Psoas muscle (tissue), 8 donors: ENCODE data around the gene TAF7. TPM values are rescaled to one million over a fixed set of nuclear protein-coding genes. Genes with fewer than 3 reads are reported as not detected.
A peak's percentile ranks its signal among the peaks of the same experiment; 100 is the strongest.

Experiments used
- ATAC-seq, 4 donors: fragments of 200-7000 bp; cut with Tn5 transposase; one replicate each; pipeline ENCODE4 v1.9.1; 2020; ENCODE audit warnings: moderate library complexity in 3 of 4, mild to moderate bottlenecking in 2 of 4
- DNase-seq, 2 donors: peaks; one replicate each; pipeline ENCODE4 v3.0.0-alpha.2; 2020
- H3K27ac ChIP-seq: fragments of 200-600 bp; one replicate; pipeline ENCODE4 v1.8.0; 2022
- H3K27me3 ChIP-seq, 3 donors: fragments of 200-600 bp in 1 of 3; one replicate each; pipeline versions ENCODE4 v1.6.1 to v1.8.0; 2013 to 2022; ENCODE audit warnings: low read length in 2 of 3, mild to moderate bottlenecking in 2 of 3, moderate library complexity in 1 of 3; ENCODE audit not compliant: insufficient read depth in 3 of 3
- H3K36me3 ChIP-seq, 2 donors: fragments of 200-600 bp in 1 of 2; one replicate each; pipeline versions ENCODE4 v1.6.1 to v1.8.0; 2013 to 2022; ENCODE audit warnings: low read depth in 1 of 2, mild to moderate bottlenecking in 1 of 2, moderate library complexity in 1 of 2; ENCODE audit not compliant: insufficient read depth in 1 of 2
- H3K4me1 ChIP-seq: fragments of 200-600 bp; one replicate; pipeline ENCODE4 v1.8.0; 2022
- H3K4me3 ChIP-seq: fragments of 200-600 bp; one replicate; pipeline ENCODE4 v1.8.0; 2022; ENCODE audit warnings: mild to moderate bottlenecking
- H3K9me3 ChIP-seq: fragments of 200-600 bp; one replicate; pipeline ENCODE4 v1.8.0; 2022
- CTCF ChIP-seq: fragments of 200-600 bp; IDR thresholded peaks from one replicate; pipeline ENCODE4 v1.8.0; 2022; ENCODE audit warnings: antibody characterized with exemption
- WGBS, 3 donors: extraction: QIAGEN DNeasy Blood & Tissue Kit; methylation state at CpG; one replicate each; pipeline versions ENCODE4 v1.1.6 to v1.1.7; 2013; 5-methylcytosine and 5-hydroxymethylcytosine counted together
- intact Hi-C, 2 donors: fragments of 100-400 bp; cut with DNase I; formaldehyde crosslinking; loops; one replicate each; pipeline versions ENCODE4 v1.11.0 to v1.14.2; 2022
- polyA plus RNA-seq, 3 donors: library from polyadenylated mRNA; stranded (reverse); fragments of 200-250 nt; gene quantifications; one replicate each; pipeline ENCODE4 v1.2.3, GENCODE V29; 2013
- total RNA-seq, 4 donors: library from RNA; stranded (reverse); fragmentation: NEBNext Ultra II Directional in 2 of 4; extraction: Animal tissue kit (Norgen Biotek cat#: 25700) in 2 of 4; gene quantifications; one replicate each; pipeline versions ENCODE4 v1.2.1 to v1.2.4, GENCODE V29; 2021 to 2023
- donor health status: healthy with polysubstance abuse.
- donor health status: DM: no; HTN: no; CAD: no; lungs with moderate emphysema.
- donor health status: Bipolar disorder and iron deficiency.
- donor health status: healthy.
- donor health status: DM: yes; HTN: yes; CAD: no.
- donor health status: DM: no; HTN: no; CAD: no.
- donor health status: DM: no; HTN: no; CAD: no.
- donor health status: DM: yes; HTN: yes; CAD: no.

Gene TAF7
- total and polyA plus RNA-seq, 7 donors: 92.9 to 249 (median 135) TPM

GRCh38 chr5:141356133-141356532 lies 35.5 kb upstream of the TAF7 start:
- intact Hi-C loops: no loop called here
- ATAC-seq: no peak
- Histone ChIP-seq H3K36me3 (no peaks in the 10 kb centered on the region), H3K9me3 (peaks cover 20% of the 10 kb centered on the region), H3K4me3 (peak overlapping the region; percentile 59), H3K27me3 (peaks cover 0 to 59% (median 13%) of the 10 kb centered on the region in 3 donors), H3K4me1 (no peaks in the 10 kb centered on the region), H3K27ac (no peak overlapping the region)
- WGBS, 3 donors: 68 to 77% (median 74%) methylated on average over 5 of the region's 5 CpGs
- no peak for TF ChIP-seq CTCF
- DNase-seq: no peak

GRCh38 chr5:141355641-141356040 lies 35.1 kb upstream of the TAF7 start:
- Histone ChIP-seq H3K27me3 (peaks cover 0 to 59% (median 11%) of the 10 kb centered on the region in 3 donors), H3K4me3 (peak overlapping the region; percentile 59), H3K27ac (no peak overlapping the region), H3K9me3 (peaks cover 16% of the 10 kb centered on the region), H3K36me3 (no peaks in the 10 kb centered on the region), H3K4me1 (no peaks in the 10 kb centered on the region)
- DNase-seq: no peak
- ATAC-seq: peak in 1 of 4 donors; percentile 36
- no peak for TF ChIP-seq CTCF
- intact Hi-C loops: no loop called here
- WGBS, 3 donors: 49 to 55% (median 52%) methylated on average over 24 of the region's 24 CpGs

- Histone ChIP-seq H3K4me1 (no peaks in the 10 kb centered on the region), H3K9me3 (peaks cover 14% of the 10 kb centered on the region), H3K36me3 (no peaks in the 10 kb centered on the region), H3K27ac (no peak within 1 kb of the TSS), H3K27me3 (peaks cover 0 to 57% (median 9%) of the 10 kb centered on the region in 3 donors), H3K4me3 (peak within 1 kb of the TSS; percentile 59)
- intact Hi-C loops: no loop called here
- 19% methylated on average over 29 of the region's 29 CpGs for WGBS, 3 donors
- ATAC-seq: peak in 3 of 4 donors; percentile 23 to 68 (median 55)
- DNase-seq: peak in 1 of 2 donors; percentile 44
- TF ChIP-seq CTCF: peak; percentile 43
These were observed 34.4 kb upstream of the TAF7 start, which contains the start of gene PCDHGA4 for GRCh38 chr5:141354900-141355469. TSS of gene PCDHGA4 (plus strand) at chr5:141355021. CDS start at chr5:141355108, 87 bp downstream.

GRCh38 chr5:141351591-141351990 lies 31.0 kb upstream of the TAF7 start:
- TF ChIP-seq CTCF: no peak
- no peaks in the 10 kb centered on the region for H3K4me1 ChIP-seq
- H3K27me3 ChIP-seq: peaks cover 0 to 43% (median 8%) of the 10 kb centered on the region in 3 donors
- no peak overlapping the region for H3K4me3 ChIP-seq
- intact Hi-C loops: no loop called here
- no peak overlapping the region for H3K27ac ChIP-seq
- DNase-seq (no peak), ATAC-seq (no peak)
- H3K36me3 ChIP-seq: no peaks in the 10 kb centered on the region
- H3K9me3 ChIP-seq: peaks cover 7% of the 10 kb centered on the region
- WGBS, 3 donors: 35 to 40% (median 35%) methylated on average over 30 to 34 of the region's 36 CpGs
